Gastrocnemius medialis (tissue), 4 donors: ENCODE measurements around the gene FAM53A. TPM values are rescaled to one million over a fixed set of nuclear protein-coding genes. Genes with fewer than 3 reads are reported as not detected.
"Not testable (repeated sequence)": the region's sequence is repeated elsewhere in the genome, so short reads cannot be mapped to it uniquely, and the experiment has no call there.

Experiments used
- ATAC-seq, 2 donors: fragments of 150-250 bp; one replicate each; pipeline ENCODE4 v1.9.1; 2016
- DNase-seq, 2 donors: peaks; one replicate each; pipeline ENCODE4 v3.0.0-alpha.2; 2019
- H3K27ac ChIP-seq, 4 donors: fragments of 200-600 bp; sonication (generic); 1 replicate in 1 of 4; 2 replicates in 3 of 4; pipeline ENCODE4 v1.5.1; 2016 to 2018; ENCODE audit warnings: mild to moderate bottlenecking in 2 of 4, moderate library complexity in 1 of 4
- H3K27me3 ChIP-seq, 3 donors: fragments of 200-600 bp; sonication (generic) in 2 of 3; 1 replicate in 1 of 3; 2 replicates in 2 of 3; pipeline versions ENCODE4 v1.5.1 to v1.6.0; 2016 to 2019; ENCODE audit warnings: mild to moderate bottlenecking in 1 of 3, moderate library complexity in 1 of 3
- H3K36me3 ChIP-seq, 2 donors: fragments of 200-600 bp; sonication (generic) in 1 of 2; one replicate each; pipeline ENCODE4 v1.5.1; 2017 to 2018
- H3K4me1 ChIP-seq, 2 donors: fragments of 200-600 bp; sonication (generic) in 1 of 2; one replicate each; pipeline ENCODE4 v1.5.1; 2016 to 2017; ENCODE audit warnings: mild to moderate bottlenecking in 2 of 2
- H3K4me3 ChIP-seq, 4 donors: fragments of 200-600 bp; sonication (generic) in 3 of 4; 1 replicate in 1 of 4; 2 replicates in 3 of 4; pipeline ENCODE4 v1.5.1; 2016 to 2019; ENCODE audit warnings: mild to moderate bottlenecking in 2 of 4
- H3K9me3 ChIP-seq, 3 donors: fragments of 200-600 bp; sonication (generic) in 2 of 3; 1 replicate in 1 of 3; 2 replicates in 2 of 3; pipeline ENCODE4 v1.5.1; 2016 to 2019
- CTCF ChIP-seq, 5 experiments: fragments of 450-650 bp in 3 of 5; fragments of 200-600 bp in 2 of 5; sonication (generic) in 2 of 5; IDR thresholded peaks in 4 of 5; conservative IDR thresholded peaks in 1 of 5; 1 replicate in 4 of 5; 2 replicates in 1 of 5; pipeline ENCODE4 v1.5.1; 2016 to 2019; ENCODE audit warnings: antibody characterized with exemption in 5 of 5, mild to moderate bottlenecking in 3 of 5, moderate library complexity in 3 of 5
- POLR2A ChIP-seq, 2 donors: fragments of 450-650 bp; IDR thresholded peaks; one replicate each; pipeline ENCODE4 v1.6.1; 2017; ENCODE audit warnings: antibody characterized with exemption in 2 of 2, mild to moderate bottlenecking in 2 of 2, moderate library complexity in 2 of 2
- in situ Hi-C, 4 donors: fragments of 200-750 bp; cut with MboI; loops; one replicate each; pipeline versions ENCODE4 v1.15.0 to v1.8.0; 2017; ENCODE audit warnings: low sequenced_read_pairs in 4 of 4
- intact Hi-C: fragments of 100-400 bp; cut with DNase I; formaldehyde crosslinking; loops from one replicate; pipeline ENCODE4 v1.15.1; 2023; ENCODE audit warnings: low total_unique reads
- total RNA-seq, 4 donors: library from RNA; depleted of rRNA; stranded (reverse); fragments of >200 nt; gene quantifications; one replicate each; pipeline versions ENCODE4 v1.1.0 to v1.2.3, GENCODE V29; 2016

Gene FAM53A
- total RNA-seq, 4 donors from 2014 or later: 1.8 to 5.2 (median 2.8) TPM

- Histone ChIP-seq H3K27ac (no peak overlapping the region), H3K36me3 (no peaks in the 10 kb centered on the region), H3K4me3 (no peak overlapping the region), H3K27me3 (no peaks in the 10 kb centered on the region), H3K4me1 (no peaks in the 10 kb centered on the region), H3K9me3 (no peaks in the 10 kb centered on the region)
- intact Hi-C loops: no loop called here
- DNase-seq: no peak
- TF ChIP-seq POLR2A (IDR thresholded peaks at IDR 0.05) (no peak), CTCF (IDR thresholded peaks at IDR 0.05 in 4 of 5, conservative IDR thresholded peaks at IDR 0.05 in 1 of 5) (no peak)
- no peak for ATAC-seq
- in situ Hi-C loops: loop anchor here in 2 of 4 donors (25.0 kb wide), 1 partner anchor 279 kb away; no protein-coding TSS in a partner anchor
Measured at GRCh38 chr4:1641671-1642070, 42.4 kb downstream of the FAM53A start.

GRCh38 chr4:1640716-1641503 lies 43.2 kb downstream of the FAM53A start:
- DNase-seq, H3K36me3 ChIP-seq, H3K4me1 ChIP-seq, H3K27ac ChIP-seq, H3K27me3 ChIP-seq, H3K9me3 ChIP-seq, ATAC-seq, H3K4me3 ChIP-seq, intact Hi-C loops: not testable (repeated sequence)
- in situ Hi-C loops: loop anchor here in 2 of 4 donors (25.0 kb wide), 1 partner anchor 279 kb away; no protein-coding TSS in a partner anchor

GRCh38 chr4:1640190-1640589 lies 43.9 kb downstream of the FAM53A start:
- Histone ChIP-seq H3K9me3 (no peaks in the 10 kb centered on the region), H3K27ac (no peak overlapping the region), H3K4me1 (no peaks in the 10 kb centered on the region), H3K4me3 (no peak overlapping the region), H3K36me3 (no peaks in the 10 kb centered on the region), H3K27me3 (no peaks in the 10 kb centered on the region)
- DNase-seq (no peak), ATAC-seq (no peak)
- TF ChIP-seq CTCF (IDR thresholded peaks at IDR 0.05 in 4 of 5, conservative IDR thresholded peaks at IDR 0.05 in 1 of 5) (no peak), POLR2A (IDR thresholded peaks at IDR 0.05) (no peak)
- intact Hi-C loops: no loop called here
- in situ Hi-C loops: loop anchor here in 2 of 4 donors (25.0 kb wide), 1 partner anchor 278 kb away; no protein-coding TSS in a partner anchor

GRCh38 chr4:1639299-1639868 lies 44.7 kb downstream of the FAM53A start:
- no peak overlapping the region for H3K27ac ChIP-seq
- ATAC-seq (no peak), DNase-seq (no peak)
- H3K4me1 ChIP-seq: no peaks in the 10 kb centered on the region
- TF ChIP-seq POLR2A (IDR thresholded peaks at IDR 0.05): no peak
- no peak for TF ChIP-seq CTCF (IDR thresholded peaks at IDR 0.05 in 4 of 5, conservative IDR thresholded peaks at IDR 0.05 in 1 of 5)
- intact Hi-C loops: no loop called here
- no peak overlapping the region for H3K4me3 ChIP-seq
- H3K27me3 ChIP-seq: no peaks in the 10 kb centered on the region
- no peaks in the 10 kb centered on the region for H3K36me3 ChIP-seq
- in situ Hi-C loops: loop anchor here in 2 of 4 donors (25.0 kb wide), 1 partner anchor 277 kb away; no protein-coding TSS in a partner anchor
- H3K9me3 ChIP-seq: no peaks in the 10 kb centered on the region

- DNase-seq: no peak
- no peak for ATAC-seq
- Histone ChIP-seq H3K27ac (no peak overlapping the region), H3K27me3 (no peaks in the 10 kb centered on the region), H3K4me1 (no peaks in the 10 kb centered on the region), H3K4me3 (no peak overlapping the region), H3K36me3 (no peaks in the 10 kb centered on the region), H3K9me3 (no peaks in the 10 kb centered on the region)
- intact Hi-C loops (no loop called here), in situ Hi-C loops (loop anchor here in 2 of 4 donors (25.0 kb wide), 1 partner anchor 277 kb away; no protein-coding TSS in a partner anchor)
- no peak for TF ChIP-seq CTCF (IDR thresholded peaks at IDR 0.05 in 4 of 5, conservative IDR thresholded peaks at IDR 0.05 in 1 of 5)
- TF ChIP-seq POLR2A (IDR thresholded peaks at IDR 0.05): no peak
Measured at GRCh38 chr4:1638873-1639272, 45.2 kb downstream of the FAM53A start.
